Activated naive CD8-positive, alpha-beta T cell treated with anti-CD3 and anti-CD28 coated beads, Interleukin-2, amount 10 ng/mL, durations not matched to agents 7 days and 5 days (primary cell): ENCODE measurements around the gene EIF2B2. TPM values are rescaled to one million over a fixed set of nuclear protein-coding genes. Genes with fewer than 3 reads are reported as not detected.

Experiments
- ATAC-seq: fragments of 150-1000 bp; cut with Tn5 transposase; one replicate; pipeline ENCODE4 v1.10.0; 2021; ENCODE audit warnings: low read depth, moderate library complexity
- POLR2A ChIA-PET: fragments of 350-600 bp; sonication (Branson Sonifier 250); formaldehyde crosslinking; loops from one replicate; lab custom pipeline; 2021; ENCODE audit warnings: antibody characterized with exemption; lab: Charles Lee
- DNase-seq: peaks from one replicate; pipeline ENCODE4 v3.0.0; 2021
- H3K27ac Mint-ChIP-seq: one replicate; pipeline ENCODE4 v1.8.0; 2022; ENCODE audit warnings: mild to moderate bottlenecking, mixed read lengths
- H3K27me3 Mint-ChIP-seq: one replicate; pipeline ENCODE4 v1.8.0; 2022; ENCODE audit warnings: mild to moderate bottlenecking, moderate library complexity, mixed read lengths
- H3K36me3 Mint-ChIP-seq: one replicate; pipeline ENCODE4 v1.8.0; 2021; ENCODE audit warnings: mild to moderate bottlenecking, mixed read lengths
- H3K4me1 Mint-ChIP-seq: one replicate; pipeline ENCODE4 v1.8.0; 2021; ENCODE audit warnings: mixed read lengths
- H3K4me3 Mint-ChIP-seq: one replicate; pipeline ENCODE4 v1.8.0; 2022; ENCODE audit warnings: mild to moderate bottlenecking, moderate library complexity, mixed read lengths
- H3K9me3 Mint-ChIP-seq: one replicate; pipeline ENCODE4 v1.8.0; 2021; ENCODE audit warnings: mixed read lengths
- total RNA-seq, 2 experiments: library from RNA; stranded (reverse); gene quantifications; one replicate each; pipeline ENCODE4 v1.2.3, GENCODE V29; 2021

EIF2B2 gene
- total RNA-seq, 2 experiments from 2014 or later, result 35.4 to 37.2 TPM

DNA sequence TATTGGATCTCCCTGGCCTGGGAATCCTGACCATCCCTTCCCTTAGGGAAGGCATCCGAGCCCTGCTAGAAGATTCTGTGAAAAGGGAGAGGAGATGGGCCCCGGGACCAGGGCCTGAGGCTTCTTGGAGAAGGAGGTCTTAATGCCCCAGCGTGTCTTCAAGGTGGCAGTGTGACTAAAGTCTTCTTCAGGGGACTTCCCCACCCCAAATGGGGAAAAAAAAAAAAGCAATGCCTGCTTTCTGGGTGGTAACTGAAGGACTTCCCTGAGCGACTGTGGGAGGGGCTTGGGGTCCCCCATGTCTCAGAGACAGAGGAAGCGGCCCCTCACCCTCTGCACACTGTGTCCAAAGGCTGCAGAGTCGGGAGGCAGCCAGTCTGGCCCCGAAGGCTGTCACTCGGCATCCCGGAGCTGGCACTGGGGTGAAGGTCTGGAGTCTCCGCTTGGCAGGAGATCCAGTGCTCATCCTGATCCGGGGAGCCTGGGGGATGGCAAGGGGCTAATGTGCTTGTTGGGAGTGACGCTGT, 39.5 kb upstream of the EIF2B2 start:
- H3K36me3 Mint-ChIP-seq, result no peaks in the 10 kb centered on the region
- H3K4me3 Mint-ChIP-seq, result no peak overlapping the region
- ATAC-seq (no peak), DNase-seq (no peak)
- POLR2A ChIA-PET, result interaction anchor here (1.3 kb wide), 1 partner anchor 22 kb away, joined by 3 read pairs; no protein-coding TSS in a partner anchor
- no peaks in the 10 kb centered on the region for H3K9me3 Mint-ChIP-seq
- H3K27me3 Mint-ChIP-seq, result peaks cover 22% of the 10 kb centered on the region
- H3K27ac Mint-ChIP-seq, result no peak overlapping the region
- H3K4me1 Mint-ChIP-seq, result peaks cover 10% of the 10 kb centered on the region

- DNase-seq (no peak), ATAC-seq (peak; percentile 45)
- POLR2A ChIA-PET, result interaction anchor here (0.7 to 1.4 kb wide), 3 partner anchors 16 to 36 kb away, joined by 3 read pairs; no protein-coding TSS in a partner anchor
- no peak overlapping the region for H3K4me3 Mint-ChIP-seq
- H3K36me3 Mint-ChIP-seq, result no peaks in the 10 kb centered on the region
- H3K4me1 Mint-ChIP-seq, result peaks cover 10% of the 10 kb centered on the region
- H3K27me3 Mint-ChIP-seq, result peaks cover 19% of the 10 kb centered on the region
- H3K27ac Mint-ChIP-seq, result peak overlapping the region; percentile 4
- no peaks in the 10 kb centered on the region for H3K9me3 Mint-ChIP-seq
Observed at GRCh38 chr14:74963705-74964271, 38.9 kb upstream of the EIF2B2 start.

DNA sequence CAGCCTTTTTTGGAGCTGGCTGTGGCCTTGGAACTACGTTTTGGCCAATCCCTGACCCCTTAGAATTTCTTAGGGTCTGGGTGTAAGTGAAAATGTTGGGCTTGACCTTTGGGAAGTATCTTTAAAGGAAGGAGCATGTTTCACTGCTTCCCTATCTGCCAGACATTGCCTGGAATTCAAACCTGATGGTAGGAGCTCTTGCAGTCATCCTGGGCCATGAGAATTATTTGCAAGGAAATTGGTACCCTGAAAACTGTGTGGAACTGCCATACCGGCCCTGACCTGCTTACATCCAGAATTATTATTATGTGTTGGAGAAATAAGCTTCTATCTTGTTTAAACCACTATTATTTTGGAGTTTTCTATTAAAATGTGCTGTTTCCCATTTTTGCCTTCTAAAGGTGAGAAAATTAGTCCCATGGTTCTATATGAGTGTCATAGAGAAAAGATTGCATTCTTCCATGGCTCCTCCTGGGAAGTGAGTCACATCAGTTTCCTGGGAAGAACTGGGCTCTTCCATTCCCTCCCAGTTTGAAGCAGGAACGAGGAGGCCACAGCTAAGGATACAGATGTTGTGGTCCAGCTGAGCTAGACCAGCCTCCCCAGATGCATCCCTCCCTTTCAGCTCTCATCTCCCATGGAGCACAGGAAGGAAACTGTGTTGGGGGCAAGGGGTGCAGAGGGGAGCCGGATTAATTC, 37.8 kb upstream of the EIF2B2 start:
- POLR2A ChIA-PET, result interaction anchor here (1.4 kb wide), 1 partner anchor 35 kb away, joined by 3 read pairs; no protein-coding TSS in a partner anchor
- no peak for ATAC-seq
- H3K4me3 Mint-ChIP-seq, result no peak overlapping the region
- DNase-seq, result no peak
- peaks cover 8% of the 10 kb centered on the region for H3K4me1 Mint-ChIP-seq
- no peaks in the 10 kb centered on the region for H3K36me3 Mint-ChIP-seq
- H3K27me3 Mint-ChIP-seq, result peaks cover 24% of the 10 kb centered on the region
- no peak overlapping the region for H3K27ac Mint-ChIP-seq
- no peaks in the 10 kb centered on the region for H3K9me3 Mint-ChIP-seq

GRCh38 chr14:74965486-74966153, 37.1 kb upstream of the EIF2B2 start:
- H3K36me3 Mint-ChIP-seq, result no peaks in the 10 kb centered on the region
- no peak overlapping the region for H3K4me3 Mint-ChIP-seq
- ATAC-seq, result no peak
- H3K4me1 Mint-ChIP-seq, result peaks cover 8% of the 10 kb centered on the region
- H3K27ac Mint-ChIP-seq, result no peak overlapping the region
- POLR2A ChIA-PET, result no interaction called here
- no peaks in the 10 kb centered on the region for H3K9me3 Mint-ChIP-seq
- no peak for DNase-seq
- H3K27me3 Mint-ChIP-seq, result peaks cover 21% of the 10 kb centered on the region

GRCh38 chr14:74968811-74969210, 33.9 kb upstream of the EIF2B2 start:
- H3K9me3 Mint-ChIP-seq, result no peaks in the 10 kb centered on the region
- DNase-seq, result no peak
- POLR2A ChIA-PET, result no interaction called here
- no peak for ATAC-seq
- H3K27me3 Mint-ChIP-seq, result peaks cover 17% of the 10 kb centered on the region
- H3K36me3 Mint-ChIP-seq, result no peaks in the 10 kb centered on the region
- peaks cover 7% of the 10 kb centered on the region for H3K4me1 Mint-ChIP-seq
- H3K27ac Mint-ChIP-seq, result no peak overlapping the region
- no peak overlapping the region for H3K4me3 Mint-ChIP-seq

DNA sequence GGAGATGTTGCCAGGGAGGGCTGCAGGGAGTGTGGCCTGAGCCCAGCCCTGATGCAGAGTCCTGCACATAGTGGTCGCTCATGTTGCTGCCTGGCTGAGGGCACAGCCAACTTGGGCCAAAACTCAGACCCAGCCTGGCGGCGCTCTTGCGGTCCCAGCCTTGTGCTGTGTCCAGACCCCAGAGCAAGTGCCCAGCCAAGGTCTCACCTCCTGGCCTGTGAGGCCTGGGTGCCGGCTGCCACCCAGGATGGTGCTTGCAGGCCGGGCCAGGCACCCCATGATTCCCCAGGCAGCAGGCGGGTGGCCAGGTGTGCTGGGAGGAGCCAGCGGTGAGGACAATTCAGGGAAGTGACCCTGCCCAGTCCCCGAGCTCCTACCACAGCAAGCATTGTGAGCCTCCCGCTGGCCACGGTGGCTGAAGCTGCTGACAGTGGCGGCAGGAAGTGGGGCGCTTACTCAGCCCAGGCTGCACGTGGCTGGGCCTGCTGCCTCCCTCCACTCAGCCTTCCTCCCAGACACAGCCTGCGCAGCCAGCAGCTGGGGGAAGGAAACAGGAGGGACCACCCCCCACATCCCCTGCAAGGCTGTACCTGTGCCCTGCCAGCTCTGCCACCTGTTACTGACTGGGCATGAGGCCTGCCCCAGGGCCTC, 29.6 kb upstream of the EIF2B2 start:
- Mint-ChIP-seq H3K36me3 (no peaks in the 10 kb centered on the region), H3K27me3 (peaks cover 8% of the 10 kb centered on the region), H3K4me3 (no peak overlapping the region), H3K9me3 (no peaks in the 10 kb centered on the region), H3K27ac (no peak overlapping the region), H3K4me1 (peaks cover 9% of the 10 kb centered on the region)
- POLR2A ChIA-PET, result interaction anchor here (0.9 to 2.1 kb wide), 2 partner anchors 30 to 153 kb away, joined by 3 to 9 read pairs; partner anchors contain the start of genes EIF2B2 and NEK9
- peak; percentile 92 for ATAC-seq
- peak; percentile 65 for DNase-seq

GRCh38 chr14:74973905-74974363, 28.8 kb upstream of the EIF2B2 start:
- H3K4me1 Mint-ChIP-seq, result peaks cover 9% of the 10 kb centered on the region
- H3K9me3 Mint-ChIP-seq, result no peaks in the 10 kb centered on the region
- H3K27me3 Mint-ChIP-seq, result peaks cover 8% of the 10 kb centered on the region
- POLR2A ChIA-PET, result interaction anchor here (0.9 to 2.1 kb wide), 2 partner anchors 29 to 153 kb away, joined by 3 to 9 read pairs; partner anchors contain the start of genes EIF2B2 and NEK9
- H3K4me3 Mint-ChIP-seq, result no peak overlapping the region
- no peaks in the 10 kb centered on the region for H3K36me3 Mint-ChIP-seq
- peak overlapping the region; percentile 24 for H3K27ac Mint-ChIP-seq
- ATAC-seq (no peak), DNase-seq (no peak)

DNA sequence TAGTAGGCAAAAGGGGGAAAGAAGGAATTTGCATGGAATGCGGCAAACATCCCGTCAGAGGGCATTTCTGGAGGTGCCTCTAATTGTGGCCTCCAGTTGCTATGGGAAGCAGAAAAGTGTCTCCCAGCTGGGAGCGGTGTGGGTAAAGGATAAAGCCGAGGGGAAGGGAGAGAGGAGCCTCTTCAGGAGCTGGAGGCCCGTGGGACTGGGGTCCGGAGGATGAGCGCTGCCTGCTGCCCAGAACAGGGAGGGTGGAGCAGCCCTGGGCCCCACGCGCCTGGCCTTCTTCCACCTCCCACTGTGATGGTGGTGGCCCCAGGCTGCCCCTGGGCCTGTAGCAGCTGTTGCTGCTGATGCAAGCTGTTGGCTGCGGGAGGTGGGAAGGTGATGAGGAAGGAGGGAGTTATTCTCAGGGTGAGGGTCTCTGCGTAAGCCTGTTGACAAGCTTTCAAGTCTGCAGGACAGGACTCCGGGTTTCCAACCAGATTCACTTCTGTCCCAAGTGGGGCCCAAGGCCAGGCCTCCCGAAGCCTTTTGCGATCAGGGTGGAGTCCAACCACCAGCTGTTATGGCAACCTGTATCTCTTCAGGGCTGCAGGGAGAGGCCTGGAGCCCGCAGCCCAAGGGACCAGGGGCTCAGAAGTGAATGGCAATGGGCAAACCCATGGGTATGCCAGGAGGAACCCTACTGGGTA, 28.2 kb upstream of the EIF2B2 start:
- POLR2A ChIA-PET, result interaction anchor here (1.4 to 2.1 kb wide), 2 partner anchors 29 to 152 kb away, joined by 4 to 9 read pairs; partner anchors contain the start of genes EIF2B2 and NEK9
- Mint-ChIP-seq H3K36me3 (no peaks in the 10 kb centered on the region), H3K9me3 (no peaks in the 10 kb centered on the region), H3K4me1 (peaks cover 9% of the 10 kb centered on the region), H3K27me3 (peaks cover 4% of the 10 kb centered on the region), H3K4me3 (no peak overlapping the region), H3K27ac (peak overlapping the region; percentile 24)
- ATAC-seq, result no peak
- no peak for DNase-seq

- H3K4me1 Mint-ChIP-seq, result peaks cover 9% of the 10 kb centered on the region
- ATAC-seq (no peak), DNase-seq (no peak)
- H3K9me3 Mint-ChIP-seq, result no peaks in the 10 kb centered on the region
- POLR2A ChIA-PET, result interaction anchor here (1.4 kb wide), 1 partner anchor 151 kb away, joined by 4 read pairs; the partner anchor contains the start of gene NEK9
- no peak overlapping the region for H3K27ac Mint-ChIP-seq
- H3K27me3 Mint-ChIP-seq, result peaks cover 2% of the 10 kb centered on the region
- no peak overlapping the region for H3K4me3 Mint-ChIP-seq
- H3K36me3 Mint-ChIP-seq, result no peaks in the 10 kb centered on the region
Observed at GRCh38 chr14:74975059-74975810, 27.5 kb upstream of the EIF2B2 start.

DNA sequence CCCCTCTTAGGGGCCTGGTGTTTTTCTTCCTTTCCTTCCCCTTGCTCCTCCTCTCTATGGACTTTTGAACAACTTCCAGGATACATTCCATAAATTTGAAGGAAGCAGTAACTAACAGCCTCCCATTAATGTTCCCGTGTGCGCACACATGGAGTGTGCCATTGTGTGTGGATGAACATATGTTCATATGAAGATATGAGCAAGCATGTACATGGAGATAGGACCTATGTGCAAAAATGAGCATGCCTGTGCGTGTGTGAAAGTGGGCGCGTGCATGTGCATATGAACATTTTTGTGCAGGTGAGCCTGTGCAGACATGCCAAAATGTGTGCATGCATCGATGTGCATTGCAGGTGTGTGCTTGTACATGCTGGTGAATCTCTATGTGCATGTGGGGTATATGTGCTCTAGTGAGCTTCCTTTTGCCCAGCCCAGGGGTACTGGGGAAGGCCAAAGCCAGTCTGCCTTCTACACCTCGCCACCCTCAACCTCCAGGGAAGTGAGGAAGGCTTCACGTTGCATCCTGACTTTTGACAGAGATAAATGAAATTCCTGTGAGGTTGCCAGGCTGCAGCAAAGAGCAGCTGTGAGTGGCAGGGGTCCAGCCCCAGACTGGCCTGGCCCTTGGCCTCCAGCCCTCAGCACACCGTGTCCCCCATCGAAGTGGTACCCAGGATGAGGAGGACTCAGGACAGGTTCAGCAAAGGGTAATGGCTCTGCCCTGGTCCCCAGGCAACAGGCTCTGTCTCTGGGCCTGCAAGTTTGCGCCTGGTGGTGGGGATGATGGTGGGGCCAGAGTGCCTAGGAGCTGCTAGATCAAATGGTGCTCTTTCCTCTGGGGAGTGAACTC, 26.2 kb upstream of the EIF2B2 start:
- DNase-seq, result no peak
- Mint-ChIP-seq H3K9me3 (no peaks in the 10 kb centered on the region), H3K27ac (peak overlapping the region; percentile 26), H3K36me3 (no peaks in the 10 kb centered on the region), H3K4me1 (peaks cover 9% of the 10 kb centered on the region), H3K4me3 (no peak overlapping the region), H3K27me3 (peaks cover 2% of the 10 kb centered on the region)
- POLR2A ChIA-PET, result interaction anchor here (1.4 kb wide), 1 partner anchor 150 kb away, joined by 4 read pairs; the partner anchor contains the start of gene NEK9
- ATAC-seq, result no peak
